G401.6 (cell line): Measurements from ENCODE around the gene TFEB.

Experiments
- FAIRE-seq: peaks from 2 replicates; lab custom pipeline; 2012; peaks lifted over from hg19 to GRCh38; lab: Jason Lieb, UNC

TFEB gene

DNA sequence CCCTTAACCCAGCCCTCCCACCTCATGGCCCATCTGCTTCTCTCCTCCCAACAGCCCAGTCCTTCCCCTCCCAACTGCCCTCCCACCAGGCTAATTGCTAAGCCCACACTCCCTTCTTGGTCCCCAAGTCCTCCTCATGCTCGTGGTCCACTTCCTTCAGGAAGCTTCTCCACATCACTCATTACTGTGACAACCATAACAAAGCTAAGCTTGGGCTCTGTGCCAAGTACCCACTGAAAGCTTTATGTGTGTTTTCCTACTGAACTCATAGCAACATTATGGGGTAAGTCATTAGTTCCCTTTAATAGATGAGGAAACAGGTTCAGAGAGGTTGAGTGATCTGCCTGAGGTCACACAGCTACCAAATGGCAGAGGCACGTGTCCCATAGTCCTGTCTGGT, 28.1 kb upstream of the TFEB start:
- FAIRE-seq = no peak

DNA sequence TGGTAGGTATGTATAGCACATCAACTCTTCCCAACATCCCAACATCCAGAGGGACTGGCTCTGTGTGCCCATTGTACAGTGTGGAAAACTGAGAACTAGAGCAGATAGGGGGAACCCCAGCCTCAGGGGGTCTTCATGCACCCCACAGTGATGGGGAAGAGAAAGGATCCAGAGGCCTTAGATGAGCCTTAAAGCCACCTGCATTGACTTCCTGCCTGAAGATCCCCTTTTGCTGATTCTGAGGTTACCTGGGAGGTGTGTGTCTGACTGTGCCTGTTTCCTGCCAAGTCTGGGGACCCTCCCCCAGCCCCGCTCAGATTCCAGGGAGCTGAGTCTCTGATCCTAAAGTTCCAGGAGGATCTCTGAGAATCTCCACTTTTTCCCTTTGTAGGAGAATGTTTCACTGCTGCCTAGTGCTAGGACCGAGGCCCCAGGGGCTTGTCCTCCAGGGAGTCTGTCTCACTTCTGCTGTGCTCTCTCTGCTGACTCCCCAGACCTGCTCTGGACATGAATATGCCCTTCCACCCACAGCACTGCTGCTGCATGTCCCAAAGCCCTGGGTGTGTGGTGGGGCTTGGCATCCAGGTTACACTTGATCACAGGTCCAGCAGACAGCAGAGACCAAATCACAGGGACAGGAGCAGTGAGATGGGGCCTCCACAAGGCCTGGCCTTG, 24.6 kb upstream of the TFEB start:
- no peak for FAIRE-seq

- no peak for FAIRE-seq
Observed at GRCh38 chr6:41759106-41759904, 23.9 kb upstream of the TFEB start.

DNA sequence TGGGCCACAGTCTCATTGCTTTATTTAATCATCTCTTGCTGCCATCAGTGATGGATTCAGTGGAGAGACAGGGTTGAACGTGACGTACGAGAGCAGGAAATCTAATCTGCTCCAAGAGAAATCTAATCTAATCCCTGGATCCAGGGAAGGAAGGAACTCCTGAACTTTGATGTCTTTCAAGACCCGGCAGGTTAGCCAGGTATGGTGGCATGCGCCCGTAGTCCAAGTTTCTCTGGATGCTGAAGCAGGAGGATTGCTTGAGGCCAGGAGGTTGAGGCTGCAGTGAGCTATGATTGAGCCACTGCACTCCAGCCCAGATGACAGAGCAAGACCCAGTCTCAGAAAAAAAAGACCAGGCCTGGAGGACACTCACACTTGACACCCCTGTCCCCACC, 23.2 kb upstream of the TFEB start:
- FAIRE-seq = no peak

DNA sequence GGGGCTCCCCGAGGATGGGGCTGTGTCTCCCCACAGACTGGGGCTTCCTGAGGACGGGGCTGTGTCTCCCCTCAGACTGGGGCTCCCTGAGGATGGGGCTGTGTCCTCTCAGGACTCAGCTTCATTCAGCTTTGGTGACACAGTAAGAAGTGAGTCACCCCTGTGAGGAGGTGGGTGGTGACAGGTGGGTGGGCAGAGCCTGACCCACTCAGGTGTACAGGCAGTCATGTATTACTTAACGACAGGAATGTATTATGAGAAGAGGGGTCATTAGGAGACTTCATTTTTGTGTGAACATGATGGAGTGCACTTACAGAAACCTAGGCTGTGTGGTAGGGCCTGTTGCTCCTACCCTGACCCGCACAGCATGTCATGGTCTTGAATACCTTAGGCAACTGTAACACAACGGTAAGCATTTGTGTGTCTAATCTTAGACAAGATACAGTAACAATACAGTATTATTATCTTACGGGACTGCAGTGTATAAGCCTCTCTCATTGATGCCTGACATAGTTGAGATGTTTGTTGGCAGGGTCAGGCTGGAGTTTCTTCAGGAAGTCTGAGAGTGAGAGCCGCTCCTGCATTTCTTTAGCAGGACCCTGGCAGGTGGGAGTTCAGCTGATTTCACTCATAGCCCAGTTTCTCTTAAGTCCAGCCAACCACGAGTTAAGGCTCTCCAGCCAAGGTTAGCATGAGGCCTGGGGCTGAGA, 22.7 kb upstream of the TFEB start:
- no peak for FAIRE-seq

- FAIRE-seq = no peak
Observed at GRCh38 chr6:41757271-41757670, 21.9 kb upstream of the TFEB start.

DNA sequence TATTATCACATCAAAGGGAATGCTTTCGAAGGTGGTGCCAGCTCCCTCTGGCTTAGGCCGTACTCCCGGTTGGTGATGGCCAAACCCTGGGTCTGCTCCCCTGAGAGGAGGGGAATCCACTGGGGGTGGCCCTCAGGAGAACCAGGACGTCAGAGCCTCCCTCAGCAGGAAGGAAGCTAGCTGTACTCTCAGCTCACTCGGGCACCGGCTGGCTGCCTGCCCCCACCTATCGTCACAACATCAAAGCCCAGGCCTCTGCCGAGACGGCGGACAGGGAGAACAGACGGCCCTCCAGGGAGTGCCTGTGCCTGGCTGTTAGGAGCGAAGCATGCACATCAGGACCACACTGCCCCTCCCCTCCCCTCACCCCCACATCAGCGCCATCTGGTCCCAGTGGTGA, 20.9 kb upstream of the TFEB start:
- FAIRE-seq = no peak

GRCh38 chr6:41755895-41756294, 20.5 kb upstream of the TFEB start:
- no peak for FAIRE-seq

DNA sequence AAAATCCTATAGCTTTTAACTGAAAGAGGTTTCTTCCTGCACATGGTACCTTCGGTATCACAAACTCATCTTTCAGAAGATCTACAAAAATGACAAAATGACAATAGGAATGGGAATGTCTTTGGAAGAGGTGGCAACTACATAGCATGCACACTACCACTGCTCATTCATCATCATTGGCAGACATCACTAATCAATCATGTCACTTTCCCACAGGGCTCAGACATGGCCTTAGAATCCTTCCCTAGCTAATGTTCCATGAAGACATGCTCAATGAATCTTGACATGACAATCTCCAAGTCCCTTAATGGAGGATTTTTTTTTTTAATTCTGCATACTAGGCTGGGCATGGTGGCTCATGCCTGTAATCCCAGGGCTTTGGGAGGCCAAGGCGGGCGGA, 15.0 kb upstream of the TFEB start:
- no peak for FAIRE-seq

- FAIRE-seq = no peak
Observed at GRCh38 chr6:41748542-41748941, 13.1 kb upstream of the TFEB start.

DNA sequence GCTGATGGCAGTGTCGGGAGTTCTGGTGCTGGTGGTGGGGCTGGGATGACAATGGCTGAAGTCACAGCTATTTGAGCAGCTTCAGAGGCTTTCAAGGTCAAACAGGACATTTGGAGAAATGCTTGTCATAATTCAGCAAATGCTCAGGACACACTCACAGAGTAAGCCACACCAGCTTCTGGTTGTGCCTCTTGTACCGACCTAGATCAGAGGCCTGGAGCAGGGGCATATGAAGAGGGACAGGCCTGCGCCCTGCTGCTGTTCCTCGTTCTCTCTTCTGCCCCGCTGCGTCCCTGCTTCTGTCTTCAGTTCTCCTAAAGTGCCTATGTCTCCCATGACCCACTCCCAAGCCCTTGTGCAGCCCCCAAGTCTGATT, 12.7 kb upstream of the TFEB start:
- no peak for FAIRE-seq

DNA sequence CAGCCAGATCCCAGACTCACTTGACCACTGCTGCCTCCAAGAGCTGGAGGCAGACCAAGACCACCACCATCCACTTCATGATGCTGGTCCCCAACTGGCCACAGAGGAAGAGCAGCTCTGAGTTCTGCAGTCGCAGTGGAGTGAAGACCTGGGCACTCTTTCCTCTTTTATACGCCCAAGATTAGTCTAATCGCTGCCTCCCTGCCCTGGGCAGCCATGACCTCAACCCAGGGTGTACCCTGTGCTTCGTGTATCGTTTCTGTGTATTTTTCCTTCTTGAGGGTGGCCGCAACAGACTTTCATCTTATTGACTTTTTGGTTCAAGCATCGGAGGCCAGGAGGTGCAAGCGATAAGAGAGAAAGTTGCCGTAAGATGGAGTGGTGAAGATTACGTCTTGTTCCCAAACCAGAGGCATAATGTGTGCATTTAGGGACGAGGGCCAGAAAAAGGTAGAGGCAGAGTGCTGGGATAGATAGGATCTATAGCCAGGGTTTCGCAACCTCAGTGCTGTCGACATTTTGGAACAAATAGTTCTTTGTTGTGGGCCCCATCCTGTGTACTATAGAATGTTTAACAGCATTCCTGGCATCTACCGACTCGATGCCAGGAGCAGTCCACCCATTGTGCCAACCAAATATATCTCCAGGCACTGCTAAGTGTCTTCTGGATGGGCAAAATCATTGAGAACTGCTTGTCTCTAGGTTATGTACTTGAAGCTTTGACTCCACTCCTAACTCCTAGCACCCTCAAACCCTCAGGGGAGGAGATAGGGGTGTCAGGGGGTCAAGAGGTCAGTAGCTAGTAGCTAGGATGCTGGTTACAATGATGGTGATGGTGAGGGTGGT, 12.1 kb upstream of the TFEB start, which contains the start of gene PGC:
Gene PGC, minus strand, starts transcription at position 142 of the 846 bp plus-strand sequence. Its CDS starts 63 bp downstream, at position 79.
- no peak for FAIRE-seq

GRCh38 chr6:41746107-41746506, 10.7 kb upstream of the TFEB start:
- FAIRE-seq = no peak

GRCh38 chr6:41744236-41744787, 8.9 kb upstream of the TFEB start:
- no peak for FAIRE-seq

GRCh38 chr6:41743406-41744235, 8.2 kb upstream of the TFEB start:
- no peak for FAIRE-seq

DNA sequence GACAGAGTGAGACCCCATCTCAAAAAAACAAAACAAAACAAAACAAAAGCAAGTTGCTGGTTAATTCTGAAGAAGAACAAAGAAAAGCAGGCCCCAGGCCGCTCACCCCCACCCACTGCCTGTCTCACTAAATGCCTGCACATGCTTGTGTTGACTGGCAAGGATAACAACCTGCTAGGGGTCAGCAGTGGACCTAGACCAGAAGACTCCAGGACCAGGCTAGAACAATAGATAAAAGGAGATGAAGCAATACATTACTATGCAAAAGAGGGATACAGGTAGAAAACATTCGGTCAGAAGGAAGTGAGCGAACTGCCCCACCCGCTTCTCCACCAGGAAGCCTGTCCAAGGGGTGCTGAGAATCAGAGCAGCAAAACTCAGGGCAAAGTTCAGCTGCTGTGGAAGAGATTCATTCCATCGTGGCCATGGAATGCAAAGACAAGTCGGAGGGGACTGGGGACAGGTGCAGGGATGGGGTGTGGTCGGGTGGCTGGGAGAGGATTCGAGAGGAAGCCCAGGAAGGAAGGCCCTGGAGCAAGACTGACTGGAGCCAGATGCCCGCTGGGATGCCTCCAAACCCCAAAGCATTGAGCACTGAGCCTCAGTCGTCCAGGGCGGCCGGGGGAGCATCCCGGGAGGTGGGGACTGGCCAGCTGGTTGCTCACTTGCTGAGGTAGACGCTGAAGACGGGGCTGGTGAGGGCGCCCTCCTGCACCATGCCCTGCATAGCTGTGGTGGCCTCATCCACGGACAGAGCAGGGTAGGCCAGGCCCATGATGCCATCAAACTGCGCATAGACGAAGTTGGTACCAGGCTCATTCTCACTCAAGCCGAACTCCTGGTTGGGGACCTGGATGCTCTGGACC, 6.5 kb upstream of the TFEB start:
- no peak for FAIRE-seq

GRCh38 chr6:41740366-41741162, 5.2 kb upstream of the TFEB start:
- FAIRE-seq = no peak

DNA sequence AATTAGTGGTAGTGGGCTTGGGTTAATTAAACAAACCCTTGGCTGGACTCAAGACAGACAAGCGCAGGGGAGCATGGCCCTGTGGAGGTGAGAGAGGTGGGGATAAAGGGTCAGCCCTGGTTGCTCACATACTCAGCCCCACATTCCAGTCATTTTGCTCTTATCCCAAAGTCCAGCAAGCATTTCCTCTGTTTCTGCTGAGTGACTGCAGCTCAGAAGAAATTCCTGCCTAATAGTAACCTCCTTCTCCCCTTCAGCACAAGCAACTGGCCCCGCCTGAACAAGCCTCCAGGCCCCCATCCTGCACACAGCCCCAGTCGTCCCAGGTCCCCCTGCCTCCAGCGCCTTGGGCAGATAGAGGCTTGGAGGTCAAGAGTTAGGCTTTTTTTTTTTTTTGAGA, 3.6 kb upstream of the TFEB start:
- FAIRE-seq = no peak

- no peak for FAIRE-seq
Observed at GRCh38 chr6:41737591-41738130, 2.3 kb upstream of the TFEB start.
